Measurements from ENCODE around the gene PPIE. TPM values are rescaled to one million over a fixed set of nuclear protein-coding genes. Genes with fewer than 3 reads are reported as not detected.

Gene PPIE
- total and polyA plus RNA-seq, 2 experiments from 2014 or later, result 27.8 to 51.9 TPM

- no peak overlapping the region; the same call in 2 of the 3 replicates for H3K4me3 Mint-ChIP-seq
- no peak overlapping the region for H2AFZ ChIP-seq
- ATAC-seq (peak; percentile 33), DNase-seq (ENCODE audit: low spot score) (peak; percentile 67)
- H3K4me1 ChIP-seq (ENCODE audit: insufficient read depth), result peaks cover 3% of the 10 kb centered on the region; the same call in 1 of the 2 replicates
- H3F3A ChIP-seq (replicated peaks; ENCODE audit: low read depth), result no peaks in the 10 kb centered on the region
- 0 out of 2 replicates have a peak, but pooled peaks cover 10% of the 10 kb centered on the region for H4K20me1 ChIP-seq (replicated peaks; ENCODE audit: insufficient read depth)
- H3K36me3 ChIP-seq (ENCODE audit: insufficient read depth), result no peaks in the 10 kb centered on the region
- no peak overlapping the region for H3K27ac ChIP-seq (ENCODE audit: low read depth)
- H3K79me2 ChIP-seq (replicated peaks; ENCODE audit: insufficient read depth), result no peaks in the 10 kb centered on the region
- H3K36me3 Mint-ChIP-seq (ENCODE audit: low read depth), result no peaks in the 10 kb centered on the region; the same call in 2 of the 3 replicates
- H3K9me2 ChIP-seq (ENCODE audit: insufficient read depth), result no peaks in the 10 kb centered on the region
- no peak overlapping the region for H3K27ac Mint-ChIP-seq
- no peak for TF ChIP-seq EZH2 (IDR thresholded peaks at IDR 0.05; ENCODE audit: low read depth, unreplicated experiment)
- TF ChIP-seq ZNF114 (CRISPR knock-in tag; IDR thresholded peaks at IDR 0.05), result no peak
- TF ChIP-seq CREB1 (CRISPR knock-in tag; IDR thresholded peaks at IDR 0.05; ENCODE audit: low read depth), result no peak
- TF ChIP-seq ZNF331 (CRISPR knock-in tag; IDR thresholded peaks at IDR 0.05; ENCODE audit: low read depth), result no peak
- no peak for TF ChIP-seq CTCF (conservative IDR thresholded peaks at IDR 0.05; ENCODE audit: low read depth in 2 of 2)
- TF ChIP-seq ZNF462 (CRISPR knock-in tag; IDR thresholded peaks at IDR 0.05), result no peak
- TF ChIP-seq REST (IDR thresholded peaks at IDR 0.05; ENCODE audit: unreplicated experiment), result no peak
- TF ChIP-seq POLR2AphosphoS5 (IDR thresholded peaks at IDR 0.05; ENCODE audit: low read depth), result no peak
- TF ChIP-seq JUNB (IDR thresholded peaks at IDR 0.05; ENCODE audit: unreplicated experiment), result no peak
- TF ChIP-seq ETS1 (IDR thresholded peaks at IDR 0.05), result no peak
- no peak for TF ChIP-seq EZH2phosphoT487 (IDR thresholded peaks at IDR 0.05; ENCODE audit: unreplicated experiment)
- no peak for TF ChIP-seq STAT1 (IDR thresholded peaks at IDR 0.05; ENCODE audit: unreplicated experiment)
- no peak for TF ChIP-seq NANOG (IDR thresholded peaks at IDR 0.05; ENCODE audit: borderline replicate concordance)
- H3K27me3 ChIP-seq (ENCODE audit: insufficient read depth), result peaks cover 99% of the 10 kb centered on the region
- H3K4me1 Mint-ChIP-seq, result peaks cover 17% of the 10 kb centered on the region
- H3K4me2 ChIP-seq, result peak overlapping the region; percentile 17; the same call in 1 of the 2 replicates
- H3K4me3 ChIP-seq, result no peak overlapping the region
- H3K27me3 Mint-ChIP-seq (ENCODE audit: insufficient read depth, low read depth, poor library complexity), result peaks cover 94% of the 10 kb centered on the region
- peaks cover 5% of the 10 kb centered on the region; the same call in 2 of the 3 replicates for H3K9me3 Mint-ChIP-seq
These were observed 43.7 kb upstream of the PPIE start for GRCh38 chr1:39695016-39695415.
